Esophagus (tissue), 2 donors: ENCODE results near the gene C10orf67. TPM values are rescaled to one million over a fixed set of nuclear protein-coding genes. Genes with fewer than 3 reads are reported as not detected.
A peak's percentile ranks its signal among the peaks of the same experiment; 100 is the strongest.

ENCODE experiments used
- H3K27ac ChIP-seq, 2 donors: one replicate each; pipeline ENCODE4 v1.5.1; 2013; ENCODE audit warnings: low read depth in 2 of 2, mild to moderate bottlenecking in 2 of 2, inconsistent platforms in 1 of 2, low read length in 1 of 2, moderate library complexity in 1 of 2
- H3K27me3 ChIP-seq, 2 donors: one replicate each; pipeline ENCODE4 v1.6.1; 2013; ENCODE audit warnings: low read length in 2 of 2, control low read depth in 1 of 2, mild to moderate bottlenecking in 1 of 2; ENCODE audit not compliant: insufficient read depth in 2 of 2, control insufficient read depth in 1 of 2
- H3K36me3 ChIP-seq, 2 donors: one replicate each; pipeline ENCODE4 v1.6.1; 2013; ENCODE audit warnings: low read length in 1 of 2; ENCODE audit not compliant: control insufficient read depth in 2 of 2, insufficient read depth in 2 of 2
- H3K4me1 ChIP-seq, 2 donors: one replicate each; pipeline ENCODE4 v1.6.1; 2013; ENCODE audit warnings: low read length in 1 of 2; ENCODE audit not compliant: control insufficient read depth in 2 of 2, insufficient read depth in 2 of 2
- H3K4me3 ChIP-seq, 2 donors: one replicate each; pipeline ENCODE4 v1.5.1; 2013; ENCODE audit warnings: low read length in 2 of 2, mild to moderate bottlenecking in 2 of 2, low read depth in 1 of 2, moderate library complexity in 1 of 2
- H3K9me3 ChIP-seq, 2 donors: one replicate each; pipeline ENCODE4 v1.6.1; 2013; ENCODE audit warnings: mild to moderate bottlenecking in 2 of 2, low read depth in 1 of 2, low read length in 1 of 2, moderate library complexity in 1 of 2; ENCODE audit not compliant: control insufficient read depth in 2 of 2, insufficient read depth in 1 of 2
- WGBS, 2 donors: extraction: QIAGEN DNeasy Blood & Tissue Kit; methylation state at CpG; one replicate each; pipeline ENCODE4 v1.1.7; 2013; 5-methylcytosine and 5-hydroxymethylcytosine counted together
- polyA plus RNA-seq, 2 donors: library from polyadenylated mRNA; stranded (reverse); fragments of 200-250 nt; gene quantifications; one replicate each; pipeline ENCODE4 v1.2.3, GENCODE V29; 2013
- donor health status: healthy with polysubstance abuse.
- donor health status: Bipolar disorder and iron deficiency.

The C10orf67 gene
- polyA plus RNA-seq, 2 donors = 0.04 to 0.08 TPM

- Histone ChIP-seq H3K4me1 (peaks cover 2 to 14% of the 10 kb centered on the region in 2 donors), H3K9me3 (peaks cover 0 to 6% of the 10 kb centered on the region in 2 donors), H3K27me3 (peaks cover 33 to 53% of the 10 kb centered on the region in 2 donors), H3K27ac (no peak overlapping the region), H3K4me3 (no peak overlapping the region), H3K36me3 (no peaks in the 10 kb centered on the region)
- 9 to 12% methylated on average over 13 of the region's 13 CpGs for WGBS, 2 donors
Measured at GRCh38 chr10:23195846-23196600, 148.6 kb downstream of the C10orf67 start.

- H3K27me3 ChIP-seq = peaks cover 33 to 48% of the 10 kb centered on the region in 2 donors
- WGBS, 2 donors = 8 to 12% methylated on average over 70 of the region's 70 CpGs
- no peak overlapping the region for H3K4me3 ChIP-seq
- H3K27ac ChIP-seq = no peak overlapping the region
- peaks cover 2 to 14% of the 10 kb centered on the region in 2 donors for H3K4me1 ChIP-seq
- peaks cover 0 to 6% of the 10 kb centered on the region in 2 donors for H3K9me3 ChIP-seq
- no peaks in the 10 kb centered on the region for H3K36me3 ChIP-seq
Measured at GRCh38 chr10:23194966-23195845, 149.4 kb downstream of the C10orf67 start.

- Histone ChIP-seq H3K27me3 (peaks cover 31 to 42% of the 10 kb centered on the region in 2 donors), H3K4me1 (peaks cover 2 to 14% of the 10 kb centered on the region in 2 donors), H3K36me3 (no peaks in the 10 kb centered on the region), H3K9me3 (peaks cover 0 to 4% of the 10 kb centered on the region in 2 donors), H3K27ac (no peak overlapping the region), H3K4me3 (no peak overlapping the region)
- WGBS, 2 donors = 14 to 17% methylated on average over 13 of the region's 13 CpGs
Measured at GRCh38 chr10:23194471-23194965, 150.1 kb downstream of the C10orf67 start.

GRCh38 chr10:23193435-23194074 lies 151.0 kb downstream of the C10orf67 start:
- no peaks in the 10 kb centered on the region for H3K36me3 ChIP-seq
- H3K4me1 ChIP-seq = peaks cover 2 to 14% of the 10 kb centered on the region in 2 donors
- peaks cover 30 to 39% of the 10 kb centered on the region in 2 donors for H3K27me3 ChIP-seq
- peaks cover 0 to 4% of the 10 kb centered on the region in 2 donors for H3K9me3 ChIP-seq
- 6% methylated on average over 19 of the region's 19 CpGs for WGBS, 2 donors
- no peak overlapping the region for H3K4me3 ChIP-seq
- H3K27ac ChIP-seq = no peak overlapping the region

GRCh38 chr10:23192712-23193434 lies 151.7 kb downstream of the C10orf67 start:
- WGBS, 2 donors = 3 to 5% methylated on average over 80 to 100 of the region's 100 CpGs
- H3K4me3 ChIP-seq = peak overlapping the region in 1 of 2 donors; percentile 7
- no peaks in the 10 kb centered on the region for H3K36me3 ChIP-seq
- H3K27ac ChIP-seq = no peak overlapping the region
- peaks cover 0 to 4% of the 10 kb centered on the region in 2 donors for H3K9me3 ChIP-seq
- peaks cover 30 to 39% of the 10 kb centered on the region in 2 donors for H3K27me3 ChIP-seq
- H3K4me1 ChIP-seq = peaks cover 2 to 14% of the 10 kb centered on the region in 2 donors

- Histone ChIP-seq H3K36me3 (no peaks in the 10 kb centered on the region), H3K27ac (no peak within 1 kb of the TSS), H3K27me3 (peaks cover 30 to 32% of the 10 kb centered on the region in 2 donors), H3K4me1 (peaks cover 2 to 14% of the 10 kb centered on the region in 2 donors), H3K9me3 (peaks cover 0 to 4% of the 10 kb centered on the region in 2 donors), H3K4me3 (peak within 1 kb of the TSS in 1 of 2 donors; percentile 7)
- WGBS, 2 donors = 1 to 3% methylated on average over 91 to 107 of the region's 107 CpGs
Measured at GRCh38 chr10:23191764-23192711, 152.6 kb downstream of the C10orf67 start, which contains the start of gene PTF1A. Gene PTF1A (plus strand): TSS chr10:23192312. CDS start chr10:23192531, 219 bp downstream.

- Histone ChIP-seq H3K4me1 (peaks cover 2 to 14% of the 10 kb centered on the region in 2 donors), H3K27me3 (peaks cover 30% of the 10 kb centered on the region in 2 donors), H3K27ac (no peak overlapping the region), H3K4me3 (no peak overlapping the region), H3K36me3 (no peaks in the 10 kb centered on the region), H3K9me3 (peaks cover 0 to 4% of the 10 kb centered on the region in 2 donors)
- 6% methylated on average over 36 of the region's 36 CpGs for WGBS, 2 donors
Measured at GRCh38 chr10:23190872-23191763, 153.5 kb downstream of the C10orf67 start.
